ENCODE data around the gene IQSEC1. TPM values are rescaled to one million over a fixed set of nuclear protein-coding genes. Genes with fewer than 3 reads are reported as not detected.

IQSEC1 gene
- total and polyA plus RNA-seq, 2 donors (not counting 1 experiment from before 2014, with no cell fraction given), result 96.7 to 222 TPM

DNA sequence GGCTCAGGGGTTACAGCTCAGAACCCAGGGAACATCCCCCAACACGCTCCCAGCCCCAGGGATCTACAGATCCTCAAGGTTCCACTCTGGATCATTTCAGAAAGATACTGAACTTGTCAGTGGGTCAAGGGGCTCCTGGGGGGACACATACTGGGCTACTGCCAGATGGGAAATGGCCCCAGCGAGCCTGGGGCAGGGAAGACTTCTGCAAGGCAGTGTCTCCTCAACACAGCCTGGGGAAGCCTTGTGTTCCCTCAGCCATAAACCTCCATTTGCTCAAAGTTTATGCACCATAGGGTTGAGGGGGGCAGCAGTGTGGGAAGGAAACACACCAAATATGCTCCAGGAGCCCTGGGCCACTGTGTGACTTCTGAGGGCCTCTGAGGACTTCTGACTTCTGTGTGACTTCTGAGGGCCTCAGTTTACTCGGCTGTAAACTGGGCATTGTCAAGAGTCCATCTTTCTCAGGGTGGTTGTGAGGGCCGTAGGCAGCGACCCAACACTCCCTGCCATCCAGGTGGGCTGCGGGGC is 58.4 kb downstream of the IQSEC1 start:
- ChIA-PET POLR2A (interaction anchor here (0.8 to 4.4 kb wide), 15 partner anchors 8 to 399 kb away, joined by 3 to 29 read pairs (median 4); no protein-coding TSS in a partner anchor), CTCF (interaction anchor here (1.1 to 8.7 kb wide), 5 partner anchors 10 to 73 kb away, joined by 3 to 108 read pairs (median 6); no protein-coding TSS in a partner anchor)
- H3K9me3 Mint-ChIP-seq (ENCODE audit: insufficient read depth), result no peaks in the 10 kb centered on the region
- H4K20me1 ChIP-seq (ENCODE audit: control insufficient read depth, insufficient read depth, low read length, poor library complexity, severe bottlenecking), result no peaks in the 10 kb centered on the region
- no peaks in the 10 kb centered on the region for H3K27me3 ChIP-seq (replicated peaks in 1 of 4; ENCODE audit: control extremely low read depth in 1 of 4, control insufficient read depth in 3 of 4, insufficient read depth in 4 of 4, low read length in 3 of 4)
- DNase-seq (no peak), ATAC-seq (ENCODE audit: low read depth) (no peak)
- H3K4me2 ChIP-seq (replicated peaks; ENCODE audit: low read depth, low read length, poor library complexity, severe bottlenecking), result peak overlapping the region; percentile 94
- 16% methylated on average over 5 of the region's 6 CpGs for WGBS (ENCODE audit: insufficient coverage)
- peak overlapping the region; percentile 95 for H3K27ac Mint-ChIP-seq
- no peaks in the 10 kb centered on the region for H3K9me3 ChIP-seq (ENCODE audit: control extremely low read depth in 1 of 3, control insufficient read depth in 2 of 3, insufficient read depth in 1 of 3, low read length in 2 of 3)
- intact Hi-C loops (cut with micrococcal nuclease), result loop anchor here (1.0 to 2.0 kb wide), 2 partner anchors 13 to 70 kb away; no protein-coding TSS in a partner anchor
- peak overlapping the region; percentile 2 for H2AFZ ChIP-seq (ENCODE audit: insufficient read depth, low read depth, low read length, poor library complexity, severe bottlenecking)
- H3K4me3 ChIP-seq (ENCODE audit: control extremely low read depth in 1 of 5, extremely low read depth in 1 of 5, insufficient read depth in 1 of 5, low read depth in 2 of 5, low read length in 4 of 5), result peak overlapping the region; percentile 45 to 68 (median 57)
- H3K4me1 ChIP-seq (ENCODE audit: control insufficient read depth in 2 of 2, insufficient read depth in 2 of 2, low read length in 2 of 2), result peaks cover 98 to 100% of the 10 kb centered on the region in 2 donors
- H3K4me3 Mint-ChIP-seq, result peak overlapping the region; percentile 100
- H3K9ac ChIP-seq (ENCODE audit: low read length), result peak overlapping the region; percentile 72
- H3K4me1 Mint-ChIP-seq, result peaks cover 92% of the 10 kb centered on the region
- TF ChIP-seq, protein P1, sequence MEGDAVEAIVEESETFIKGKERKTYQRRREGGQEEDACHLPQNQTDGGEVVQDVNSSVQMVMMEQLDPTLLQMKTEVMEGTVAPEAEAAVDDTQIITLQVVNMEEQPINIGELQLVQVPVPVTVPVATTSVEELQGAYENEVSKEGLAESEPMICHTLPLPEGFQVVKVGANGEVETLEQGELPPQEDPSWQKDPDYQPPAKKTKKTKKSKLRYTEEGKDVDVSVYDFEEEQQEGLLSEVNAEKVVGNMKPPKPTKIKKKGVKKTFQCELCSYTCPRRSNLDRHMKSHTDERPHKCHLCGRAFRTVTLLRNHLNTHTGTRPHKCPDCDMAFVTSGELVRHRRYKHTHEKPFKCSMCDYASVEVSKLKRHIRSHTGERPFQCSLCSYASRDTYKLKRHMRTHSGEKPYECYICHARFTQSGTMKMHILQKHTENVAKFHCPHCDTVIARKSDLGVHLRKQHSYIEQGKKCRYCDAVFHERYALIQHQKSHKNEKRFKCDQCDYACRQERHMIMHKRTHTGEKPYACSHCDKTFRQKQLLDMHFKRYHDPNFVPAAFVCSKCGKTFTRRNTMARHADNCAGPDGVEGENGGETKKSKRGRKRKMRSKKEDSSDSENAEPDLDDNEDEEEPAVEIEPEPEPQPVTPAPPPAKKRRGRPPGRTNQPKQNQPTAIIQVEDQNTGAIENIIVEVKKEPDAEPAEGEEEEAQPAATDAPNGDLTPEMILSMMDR (IDR thresholded peaks at IDR 0.05), result no peak
- TF ChIP-seq EZH2 (IDR thresholded peaks at IDR 0.05; ENCODE audit: borderline replicate concordance, insufficient read depth, low read depth, low read length, poor library complexity, severe bottlenecking), result no peak
- peaks cover 98% of the 10 kb centered on the region for H3K79me2 ChIP-seq (ENCODE audit: control insufficient read depth, insufficient read depth, low read length)
- peaks cover 0 to 61% of the 10 kb centered on the region in 2 experiments for H3K36me3 ChIP-seq (replicated peaks in 1 of 2; ENCODE audit: control extremely low read depth in 1 of 2, control insufficient read depth in 1 of 2, extremely low read depth in 1 of 2, insufficient read depth in 2 of 2, low read length in 1 of 2)
- H3K27ac ChIP-seq (ENCODE audit: low read length in 2 of 2), result peak overlapping the region; percentile 96 to 97
- no peaks in the 10 kb centered on the region for H3K27me3 Mint-ChIP-seq
